Stimulated activated CD4-positive, alpha-beta T cell treated with anti-CD3 and anti-CD28 coated beads, TNF-alpha, amount 100 ng/mL, for 48 hours (primary cell): Measurements from ENCODE around the gene GMPR2.
A peak's percentile ranks its signal among the peaks of the same experiment; 100 is the strongest.

Experiments
- DNase-seq, 3 donors: peaks; one replicate each; pipeline ENCODE4 v3.0.0-alpha.2; 2020; ENCODE audit warnings: low read depth in 3 of 3

Gene GMPR2

DNA sequence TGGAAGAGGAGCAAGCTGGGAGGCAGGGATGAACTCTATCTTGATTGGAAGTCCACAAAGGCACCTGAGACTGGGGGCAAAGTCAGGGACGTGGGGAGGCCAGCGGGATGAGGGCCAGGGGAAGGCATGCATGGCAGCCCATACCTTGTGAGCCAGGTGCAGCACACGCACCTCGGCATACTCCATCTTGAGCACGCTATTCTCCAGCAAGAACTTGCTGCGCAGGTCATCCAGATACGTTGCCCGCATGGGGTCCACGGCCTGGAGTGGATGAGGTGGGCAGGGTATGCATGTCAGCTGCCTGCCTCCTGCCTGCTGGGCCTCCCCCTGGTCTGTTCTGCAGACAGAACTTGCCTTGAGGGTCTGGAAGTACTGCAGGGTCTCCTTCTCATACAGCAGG lies 34.8 kb downstream of the GMPR2 start:
- DNase-seq = no peak

DNA sequence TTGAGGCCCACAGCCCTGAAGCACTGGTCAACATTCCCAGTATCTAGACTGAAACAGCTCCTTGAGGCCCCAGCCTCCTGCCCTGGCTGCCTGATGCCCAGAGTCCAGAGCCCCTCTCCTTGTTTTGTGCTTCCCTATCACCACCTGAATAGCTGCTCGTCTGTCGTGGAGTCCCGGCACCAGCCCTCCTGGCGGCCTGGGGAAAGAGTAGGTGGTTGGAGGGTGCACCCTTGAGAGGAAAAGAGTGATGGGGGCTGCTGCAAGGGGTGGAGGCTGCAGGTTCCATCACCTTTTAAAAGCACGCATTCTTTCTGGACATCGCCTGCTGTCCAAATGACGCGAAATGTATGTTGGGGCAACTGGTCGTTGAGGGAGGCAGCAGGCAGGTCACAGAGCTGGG lies 35.5 kb downstream of the GMPR2 start:
- no peak for DNase-seq

DNA sequence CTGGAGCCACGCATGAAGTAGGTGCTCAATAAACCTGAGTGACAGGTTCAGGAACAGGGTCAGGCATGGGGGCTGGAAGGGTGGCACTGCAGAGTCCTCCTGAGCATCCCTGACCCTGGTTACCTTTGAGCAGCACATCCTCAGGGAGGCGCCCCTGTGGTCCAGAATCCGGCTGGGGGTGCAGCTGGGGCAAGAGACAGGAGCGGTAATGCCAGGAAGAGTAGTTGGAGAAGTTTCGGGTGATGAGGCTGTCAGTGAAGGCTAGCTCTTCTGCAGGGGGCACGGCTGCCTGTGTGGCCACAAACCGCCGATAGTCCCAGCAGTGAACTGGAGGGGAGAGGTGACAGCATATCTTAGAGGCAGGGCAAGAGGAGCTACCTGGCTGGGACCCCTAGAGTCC lies 36.6 kb downstream of the GMPR2 start:
- DNase-seq = no peak

DNA sequence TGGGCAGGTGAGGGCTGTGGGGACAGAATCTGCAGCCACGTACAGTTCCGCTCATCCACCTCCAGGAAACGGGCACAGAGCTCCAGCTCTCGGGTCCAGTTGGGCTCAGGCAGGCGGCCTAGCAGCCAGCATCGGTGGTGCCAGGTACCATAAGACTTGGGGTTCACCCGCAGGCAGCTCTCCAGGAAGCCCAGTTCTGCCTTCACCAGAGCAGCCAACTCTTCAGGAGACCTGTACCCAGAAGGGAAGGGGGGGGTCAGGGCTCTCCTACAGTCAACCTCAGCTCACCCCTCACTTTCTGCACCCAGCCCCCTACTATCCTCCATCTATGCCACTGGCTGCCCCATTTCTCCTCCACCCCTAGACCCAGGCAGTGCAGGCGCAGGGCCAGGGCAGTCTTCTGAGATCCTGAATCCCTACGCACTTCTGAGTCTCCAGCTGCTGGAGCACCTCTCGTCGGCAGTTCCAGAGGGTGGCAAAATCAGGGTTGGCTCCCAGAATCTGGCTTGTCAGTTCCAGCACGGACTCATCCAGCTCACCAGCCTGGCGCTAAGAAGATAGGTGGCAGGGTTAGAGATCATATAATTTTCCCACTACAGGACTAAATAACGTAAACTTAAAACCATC lies 37.3 kb downstream of the GMPR2 start:
- no peak for DNase-seq

DNA sequence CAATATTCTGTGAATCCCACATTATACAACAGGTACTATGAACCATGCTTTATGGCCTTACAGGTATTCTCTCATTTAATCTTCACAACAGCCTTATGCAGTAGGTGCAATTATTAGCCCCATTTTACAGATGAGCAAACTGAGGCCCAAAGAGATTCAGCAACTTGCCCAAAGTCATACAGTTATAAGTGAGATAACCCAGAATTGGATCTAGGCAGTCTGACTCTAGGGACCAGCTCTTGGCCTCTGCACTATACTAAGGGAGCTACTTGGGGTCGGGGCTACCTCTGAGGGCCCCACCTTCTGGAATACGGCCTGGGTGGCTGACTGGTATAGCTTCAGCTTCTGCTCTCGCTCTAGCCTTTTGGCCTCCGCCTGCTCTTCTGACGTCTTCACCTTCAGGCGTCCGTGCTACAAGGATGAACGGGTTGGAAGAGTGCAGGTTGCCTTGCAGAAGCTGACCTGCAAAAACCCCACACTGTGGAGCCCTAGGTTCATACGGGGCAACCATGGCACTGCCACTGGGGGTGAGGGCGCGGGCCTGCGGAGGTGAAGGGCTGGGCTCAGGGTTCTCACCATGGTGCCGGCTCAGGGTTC lies 37.9 kb downstream of the GMPR2 start:
- no peak for DNase-seq

DNA sequence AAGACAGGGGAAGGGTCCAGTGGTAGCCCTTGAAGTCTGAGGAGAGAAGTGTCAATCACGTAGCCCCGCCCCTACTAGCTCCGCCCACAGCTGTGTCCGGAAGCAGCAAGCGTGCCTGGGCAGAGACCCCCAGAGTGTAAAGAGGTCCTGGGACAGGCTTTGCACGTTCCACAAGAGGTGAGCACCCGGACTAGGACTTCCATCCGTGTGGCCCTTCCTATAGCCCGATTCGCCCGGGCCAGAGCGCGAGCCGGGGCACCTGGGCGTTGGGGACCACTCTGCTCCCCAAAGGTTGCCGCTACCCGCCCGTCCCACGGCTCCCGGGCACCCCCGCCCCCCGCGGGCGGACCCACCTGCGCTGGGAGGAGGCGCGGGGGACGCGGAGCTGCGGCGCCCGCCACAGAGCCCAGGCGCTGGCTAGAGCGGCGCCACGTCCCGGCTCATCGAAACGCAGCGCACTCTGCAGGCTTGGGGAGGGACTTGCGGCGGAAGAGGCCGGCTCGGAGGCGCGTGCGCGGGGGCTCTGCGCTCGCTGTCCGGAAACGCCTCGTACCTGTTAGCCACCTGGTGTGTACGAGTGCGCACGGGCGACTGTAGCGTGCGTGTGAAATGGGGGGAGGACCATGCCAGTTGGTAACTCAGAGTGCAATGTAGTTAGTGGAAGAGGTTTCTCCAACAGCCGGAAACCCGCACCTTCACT lies 38.6 kb downstream of the GMPR2 start, which contains the start of gene RABGGTA:
Gene RABGGTA (minus strand): TSS at position 464 of the 700 bp plus-strand sequence. CDS start 482 bp downstream, outside the sequence.
- peak; percentile 71 to 77 (median 75) for DNase-seq

DNA sequence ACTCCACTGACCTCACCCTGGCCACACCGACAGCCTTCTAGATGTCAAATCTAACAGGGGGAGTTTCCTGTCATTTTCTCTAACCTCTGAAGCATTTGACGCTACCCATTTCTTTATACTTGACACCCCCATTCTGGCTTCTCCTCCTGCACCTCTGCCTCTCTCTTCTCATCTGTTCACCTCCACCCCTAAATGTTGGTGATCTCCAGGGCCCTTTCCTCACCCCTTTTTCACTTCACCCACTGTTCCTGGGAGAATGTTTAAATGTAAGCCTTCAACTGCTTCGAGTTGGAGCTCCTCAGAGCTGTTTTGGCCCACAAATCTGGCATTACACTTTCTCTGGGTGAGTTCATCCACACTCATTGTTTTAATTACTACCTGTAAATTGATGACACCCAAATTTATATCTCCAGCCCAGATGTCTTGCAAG lies 39.1 kb downstream of the GMPR2 start:
- DNase-seq = no peak

DNA sequence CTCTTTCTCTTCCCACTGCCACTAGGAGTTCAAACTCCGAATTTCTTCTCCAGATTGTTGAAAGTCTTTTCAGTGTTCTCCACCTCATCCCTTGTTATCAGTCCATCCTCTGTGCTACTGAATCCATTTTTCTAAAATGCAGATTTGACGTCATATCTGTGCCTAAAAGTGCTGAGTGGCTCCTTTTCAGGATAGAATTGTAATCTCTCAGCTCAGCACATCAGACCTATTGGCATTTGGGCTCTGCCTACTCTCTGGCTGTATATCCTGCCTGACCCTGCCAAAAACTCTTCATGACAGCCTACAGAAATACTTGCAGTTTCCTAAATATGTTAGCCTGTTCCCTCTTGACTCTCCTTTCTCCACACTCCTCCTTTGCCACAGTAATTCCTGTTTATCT lies 39.7 kb downstream of the GMPR2 start:
- no peak for DNase-seq

DNA sequence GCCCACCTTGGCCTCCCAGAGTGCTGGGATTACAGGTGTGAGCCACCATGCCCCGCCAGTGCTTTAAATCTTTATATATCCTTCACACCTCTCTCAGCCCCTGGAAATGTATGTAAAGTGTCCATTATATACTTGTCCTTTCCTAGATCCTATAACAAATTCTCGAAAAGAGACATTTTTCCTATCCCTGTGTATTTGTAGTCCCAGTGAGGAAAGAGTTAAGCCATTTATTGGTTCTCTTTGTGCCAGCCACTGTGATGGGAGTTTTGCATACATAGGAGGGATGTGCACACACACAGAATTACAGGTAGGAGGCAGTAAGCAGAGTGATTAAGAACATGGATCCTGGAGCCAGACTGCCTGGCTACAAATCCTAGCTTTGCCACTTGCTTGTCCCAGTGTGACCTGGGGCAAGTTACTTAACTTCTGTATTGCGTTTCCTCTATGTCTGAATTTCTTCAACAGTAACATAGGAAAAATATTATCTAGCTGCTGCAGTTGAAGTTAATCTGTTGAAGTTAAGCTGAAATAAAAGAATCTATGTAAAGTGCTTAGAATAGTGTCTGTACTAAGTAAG lies 40.8 kb downstream of the GMPR2 start:
- no peak for DNase-seq

DNA sequence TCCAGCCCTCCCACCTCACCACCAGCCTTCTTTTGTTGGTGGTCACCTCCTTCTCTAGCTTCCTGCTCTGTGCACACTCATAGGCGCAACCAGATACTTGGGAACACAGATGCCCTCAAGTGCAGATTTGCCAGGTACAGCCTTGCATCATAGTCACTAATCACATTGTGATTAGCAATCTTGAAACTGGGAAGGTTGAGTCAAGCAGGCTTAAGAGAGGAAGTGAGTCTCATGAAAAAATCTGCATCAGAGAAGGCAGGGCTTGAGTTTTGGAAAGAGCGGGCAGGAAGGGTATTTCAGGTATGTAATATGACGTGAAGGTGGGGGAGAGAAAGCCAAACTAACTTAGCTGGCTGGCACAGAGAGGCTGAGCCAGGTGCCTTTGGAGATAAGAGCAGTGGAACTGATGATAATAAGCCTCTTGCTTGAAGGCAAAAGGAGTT lies 41.4 kb downstream of the GMPR2 start:
- DNase-seq = peak; percentile 28 to 48 (median 38)

DNA sequence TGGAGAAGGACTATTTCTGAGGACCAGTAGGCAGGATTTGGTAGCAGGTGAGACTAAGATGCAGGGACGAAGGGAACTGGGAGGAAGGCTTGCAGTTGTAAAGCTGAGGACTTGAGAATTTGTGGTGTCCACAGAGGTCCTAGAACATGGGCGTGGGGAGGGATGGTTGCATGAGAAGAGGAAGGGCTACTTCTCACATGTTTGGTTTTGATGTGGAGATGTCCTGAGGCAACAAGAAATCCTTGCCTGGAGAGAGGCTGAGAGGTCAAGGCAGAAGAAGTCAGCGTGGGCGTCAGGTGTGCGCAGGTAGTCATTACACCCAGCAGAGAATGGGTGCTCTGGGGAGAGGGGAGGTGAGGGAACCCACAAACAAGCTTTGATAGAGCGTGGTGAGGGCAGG lies 44.3 kb downstream of the GMPR2 start:
- no peak for DNase-seq

DNA sequence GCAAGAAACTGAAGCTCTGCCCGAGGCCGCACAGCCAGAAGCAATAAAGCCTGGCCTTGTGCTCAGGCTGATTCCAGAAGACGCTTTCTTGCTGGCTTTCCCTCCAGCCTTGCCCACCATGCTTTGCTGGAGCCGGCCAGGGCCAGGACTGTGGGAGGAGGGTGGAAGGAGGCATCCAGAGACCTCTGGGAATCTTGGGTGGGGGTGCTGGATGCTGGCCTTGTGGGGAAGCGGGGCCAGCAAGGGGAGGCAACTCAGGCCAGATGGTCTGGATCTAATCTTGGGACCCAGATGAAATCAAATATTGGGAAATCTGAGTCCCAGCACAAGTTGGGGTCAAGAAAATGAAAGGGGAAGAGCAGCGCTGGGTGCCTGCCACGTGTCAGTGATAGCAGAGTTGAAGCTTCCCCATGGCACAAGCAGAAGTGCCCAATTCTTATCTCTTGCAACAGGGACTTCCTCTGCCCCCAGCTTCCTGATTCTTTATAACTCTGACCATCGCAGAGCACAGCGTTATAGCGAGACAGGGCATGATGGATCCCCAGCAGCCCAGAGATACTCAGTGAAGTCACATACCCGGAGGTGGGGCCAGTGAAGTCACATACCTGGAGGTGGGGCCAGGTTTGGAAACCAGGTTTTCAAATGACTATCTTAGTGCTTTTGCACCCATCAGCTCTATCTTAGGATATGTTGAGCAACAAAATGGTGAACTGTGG lies 45.0 kb downstream of the GMPR2 start:
- DNase-seq = no peak

DNA sequence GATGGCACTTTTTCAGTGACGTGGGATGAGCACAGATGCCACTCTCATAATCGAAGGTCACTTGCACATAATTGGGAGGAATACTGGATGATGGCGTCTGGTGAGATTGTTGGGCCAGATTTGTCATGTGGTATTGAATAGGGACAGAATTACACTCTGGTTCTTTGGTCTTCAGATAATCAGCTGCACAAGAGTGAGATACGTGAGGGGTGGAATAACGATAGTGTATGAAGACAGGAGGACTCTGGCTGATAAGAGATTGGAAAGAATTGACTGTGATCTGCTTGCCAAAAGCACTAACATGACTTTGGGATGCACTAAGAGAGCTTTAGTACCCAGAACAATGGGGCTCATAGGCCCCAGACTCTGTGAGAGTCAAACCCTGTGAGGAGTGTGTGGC lies 45.7 kb downstream of the GMPR2 start:
- DNase-seq = no peak

DNA sequence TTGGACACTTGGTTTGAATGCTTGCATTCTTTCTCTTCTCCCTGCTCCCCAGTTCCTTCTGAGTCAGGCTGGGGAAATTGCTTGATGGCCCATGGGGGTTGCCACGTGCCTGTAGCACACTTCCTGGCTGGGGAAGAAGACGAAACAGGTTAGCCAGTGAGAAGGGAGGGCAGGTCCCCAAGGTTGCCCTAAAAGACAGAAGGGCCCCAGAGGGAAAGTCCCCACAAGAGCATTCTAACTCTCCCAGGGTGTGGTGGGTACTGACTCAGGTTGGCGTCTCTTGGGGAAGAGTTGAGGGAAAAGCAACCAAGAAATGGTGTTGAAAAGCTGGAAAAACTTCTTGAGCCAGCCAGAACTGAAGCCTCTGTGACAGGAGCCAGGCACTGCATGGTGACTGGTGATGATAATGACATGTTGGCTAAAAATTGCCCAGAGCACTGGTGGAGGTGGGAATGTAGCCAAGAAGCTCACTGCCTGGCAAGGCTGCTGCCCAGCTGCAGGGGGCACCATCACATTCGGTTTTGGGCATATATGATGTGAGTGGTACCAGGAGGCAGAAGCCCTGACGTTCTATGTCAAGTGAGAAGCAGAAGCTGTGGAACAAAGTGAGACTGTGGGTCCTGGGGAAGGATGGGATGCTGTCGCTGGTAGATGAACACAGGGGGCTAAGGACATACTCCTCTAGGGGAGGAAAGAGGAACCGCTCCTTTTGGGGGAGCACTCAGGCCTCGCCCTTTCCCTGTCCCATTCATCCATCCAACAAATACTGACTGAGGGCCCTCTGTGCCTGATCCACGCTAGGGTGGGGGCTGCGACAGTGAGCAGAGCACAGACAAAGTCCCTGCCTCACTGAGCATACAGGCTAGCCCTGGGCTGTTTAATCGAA lies 46.8 kb downstream of the GMPR2 start:
- DNase-seq = peak; percentile 24 to 43 (median 35)

DNA sequence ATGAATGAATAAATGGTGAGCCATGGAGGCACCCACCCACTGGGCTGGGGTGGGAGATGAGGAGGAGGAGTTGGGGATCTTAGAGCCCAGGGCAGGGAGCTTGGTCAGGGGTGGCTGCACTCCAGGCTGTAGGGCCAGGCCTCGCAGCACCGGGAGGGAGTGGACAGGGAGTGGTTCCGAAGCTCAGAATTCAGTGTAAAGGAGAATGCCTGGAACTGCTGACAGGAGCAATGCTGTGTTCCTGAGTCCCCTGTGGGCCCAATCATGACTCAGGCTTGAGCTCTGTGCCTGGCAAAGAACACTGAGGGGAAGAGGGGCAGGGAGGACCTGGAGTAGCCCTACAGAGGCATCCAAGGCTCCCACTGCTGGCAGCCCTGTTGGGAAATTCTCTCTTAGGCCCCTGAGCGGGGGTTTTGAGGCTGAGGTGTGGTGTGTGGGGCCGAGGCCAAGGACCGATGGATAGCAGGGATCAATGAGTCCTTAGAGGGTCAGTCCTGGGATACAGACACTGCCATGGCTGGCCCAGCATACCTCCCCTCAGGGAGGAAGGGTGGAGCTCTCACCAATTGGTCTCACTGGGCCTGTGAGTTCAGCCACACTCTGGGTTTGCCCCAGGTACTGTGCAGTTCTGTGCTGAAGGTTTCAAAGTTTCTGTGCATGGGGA lies 48.2 kb downstream of the GMPR2 start:
- no peak for DNase-seq

DNA sequence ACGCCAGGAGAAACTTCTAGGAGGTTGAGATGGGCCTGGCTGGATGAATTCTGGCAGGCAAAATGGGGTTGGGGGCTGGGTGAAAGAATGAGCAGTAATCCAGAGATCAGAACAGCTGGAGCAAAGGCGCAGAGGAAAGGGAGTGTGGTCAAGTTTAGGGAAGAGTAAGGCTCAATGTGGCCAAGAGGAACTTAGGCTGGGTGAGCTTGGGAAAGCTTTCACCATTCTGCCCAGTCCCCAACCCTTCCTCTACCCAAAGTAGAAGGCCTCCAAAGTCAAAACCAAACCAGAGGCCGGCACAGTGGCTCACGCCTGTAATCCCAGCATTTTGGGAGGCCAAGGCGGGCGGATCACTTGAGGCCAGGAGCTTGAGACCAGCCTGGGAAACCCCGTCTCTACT lies 48.9 kb downstream of the GMPR2 start:
- DNase-seq = no peak

DNA sequence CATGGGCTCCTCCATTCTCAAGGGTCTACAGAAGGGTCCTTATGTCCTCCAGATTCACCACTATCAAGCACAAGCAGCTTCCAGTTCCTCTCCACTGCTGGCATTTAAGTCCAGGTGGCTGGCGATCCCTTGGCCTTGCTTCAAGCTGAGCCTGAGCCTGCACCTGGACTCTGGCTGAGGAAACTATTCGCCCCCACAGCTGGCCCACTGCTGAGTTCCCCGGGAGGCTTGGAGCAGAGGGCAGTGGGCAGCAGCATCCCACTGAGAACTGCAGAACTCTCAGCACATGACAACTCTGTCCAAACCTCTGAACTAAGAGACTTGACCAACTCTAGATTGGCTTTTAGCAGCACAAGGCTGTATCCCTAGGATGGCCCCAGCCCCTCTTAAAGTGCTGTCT lies 50.0 kb downstream of the GMPR2 start:
- DNase-seq = no peak

DNA sequence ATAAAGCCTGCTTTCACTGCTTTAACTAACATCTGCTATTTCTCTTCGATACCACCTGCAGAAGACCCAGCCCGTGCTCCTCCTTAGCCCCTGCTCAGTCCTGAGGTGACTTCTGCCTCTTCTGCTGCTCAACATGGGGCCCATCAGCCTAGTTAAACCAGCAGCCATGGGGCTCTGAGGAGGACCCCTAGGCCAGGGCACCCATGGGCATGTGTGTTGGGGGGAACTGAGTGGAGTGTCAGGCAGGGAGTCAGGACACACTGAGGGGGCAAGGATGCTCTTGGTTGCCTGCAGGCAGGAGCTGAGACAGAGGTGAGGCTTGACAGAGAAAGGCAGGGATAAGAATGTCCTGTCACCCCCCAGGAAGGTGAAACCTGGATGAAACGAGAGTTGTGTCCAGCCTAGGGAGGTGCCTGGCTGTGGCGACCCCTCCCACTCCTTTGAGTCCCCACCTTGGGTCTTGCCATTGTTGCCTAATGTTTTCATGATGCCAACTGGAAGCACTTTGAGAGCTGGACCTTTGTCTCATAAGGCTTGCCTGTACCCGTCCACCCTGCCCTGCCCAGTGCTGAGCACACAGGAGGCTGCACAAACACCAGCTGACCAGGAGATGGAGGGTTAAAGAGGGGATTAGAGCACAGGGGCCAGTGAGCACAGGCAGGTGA lies 51.2 kb downstream of the GMPR2 start:
- no peak for DNase-seq

DNA sequence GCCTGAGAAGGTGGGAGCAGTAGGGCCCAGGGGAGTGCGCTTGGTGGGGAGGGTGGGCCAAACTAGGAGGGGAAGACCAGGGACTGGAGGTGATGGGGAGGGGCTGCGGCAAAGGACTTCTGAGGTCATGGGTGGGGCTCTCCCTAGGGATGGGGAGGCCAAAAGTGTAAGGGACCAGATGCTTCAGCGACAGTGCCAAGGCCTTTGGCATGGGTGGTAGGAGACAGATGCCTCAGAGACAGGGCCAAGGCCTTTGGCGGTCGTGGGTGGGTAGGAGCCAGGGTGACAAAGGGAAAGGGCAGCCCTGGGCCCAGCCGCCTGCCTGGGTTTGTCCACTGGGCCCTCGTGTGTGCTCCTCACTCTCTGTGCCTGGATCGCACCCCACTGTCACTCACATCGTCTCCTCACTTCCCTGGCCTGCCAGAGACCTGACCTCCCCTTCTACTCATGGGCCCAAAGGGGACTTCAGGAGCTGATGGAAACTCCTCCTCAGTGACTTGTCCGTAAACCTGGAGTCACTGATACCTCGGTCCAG lies 51.8 kb downstream of the GMPR2 start:
- no peak for DNase-seq

DNA sequence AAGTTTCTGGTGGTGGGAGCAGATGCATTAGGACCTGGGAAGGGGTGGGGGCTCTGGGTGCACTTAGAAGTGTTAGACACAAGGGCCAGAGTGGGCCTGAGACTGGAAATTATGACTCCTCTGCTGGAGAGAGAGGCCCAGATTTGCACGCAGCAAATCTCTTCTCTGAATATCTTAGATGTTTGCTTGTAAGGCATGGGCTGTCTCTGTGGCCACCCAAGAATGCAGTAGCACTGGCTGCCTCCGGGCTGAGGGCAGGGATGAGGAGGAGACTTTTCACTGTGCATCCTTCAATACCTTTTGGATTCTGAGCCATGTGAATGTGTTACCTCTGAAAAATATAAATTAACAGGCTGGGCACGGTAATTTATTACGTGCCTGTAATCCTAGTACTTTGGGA lies 52.6 kb downstream of the GMPR2 start:
- no peak for DNase-seq
